ENCODE results near the gene SYTL4.
A peak's percentile ranks its signal among the peaks of the same experiment; 100 is the strongest.

Gene SYTL4

DNA sequence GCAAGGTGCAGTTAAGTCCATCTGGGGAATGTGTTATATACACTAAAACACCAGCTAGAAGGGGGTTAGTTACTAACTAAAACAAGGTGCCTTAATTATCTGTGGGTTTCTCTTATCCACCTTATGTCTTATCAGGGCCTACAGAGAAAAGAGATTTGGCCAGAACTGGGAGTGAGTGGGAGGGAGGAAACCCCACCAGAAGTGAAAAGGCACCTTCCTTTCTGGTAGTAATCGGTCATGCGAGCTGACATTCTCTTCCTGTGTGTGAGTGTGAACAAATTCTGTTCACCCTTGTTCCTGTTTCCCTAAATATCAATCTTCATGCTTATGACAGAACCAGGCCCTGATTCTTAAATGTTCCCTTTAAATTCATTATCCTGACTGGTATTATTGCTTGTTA is 44.4 kb downstream of the SYTL4 start:
- DNase-seq: no peak

DNA sequence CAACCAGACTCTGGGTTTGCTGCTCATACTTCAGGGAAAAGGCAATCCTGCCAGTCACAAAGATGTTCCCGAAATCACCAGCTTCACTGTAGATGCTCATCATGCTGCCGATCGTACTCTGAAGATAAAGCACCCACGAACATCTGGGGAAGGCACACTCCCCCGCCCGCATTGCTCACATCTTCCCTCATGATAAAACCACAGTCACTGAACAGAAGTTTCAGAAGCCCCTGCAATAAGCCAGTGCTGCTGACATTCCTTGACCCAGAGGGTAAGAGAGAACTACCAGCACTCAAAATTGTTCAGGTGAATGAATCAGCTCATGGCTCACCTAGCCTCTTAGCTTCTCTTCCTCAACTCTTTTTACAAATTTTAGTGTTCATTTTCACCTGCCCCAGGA is 44.8 kb downstream of the SYTL4 start:
- peak; percentile 0 to 30 for DNase-seq

DNA sequence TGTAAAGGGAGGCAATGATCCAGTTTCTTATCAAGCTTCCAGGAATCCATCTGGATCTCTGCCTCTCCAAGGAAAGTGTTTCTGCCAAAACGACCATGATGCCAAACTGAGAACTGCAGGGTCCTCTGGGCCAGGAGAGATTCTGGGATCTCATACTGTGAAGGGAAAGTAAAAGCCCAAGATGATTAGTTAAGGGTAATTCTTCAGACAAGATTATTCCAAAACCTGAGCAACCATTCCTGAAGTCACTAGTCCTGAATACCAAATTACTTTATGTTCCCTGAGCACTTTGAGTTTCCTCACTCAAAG is 46.0 kb downstream of the SYTL4 start:
- no peak for DNase-seq

DNA sequence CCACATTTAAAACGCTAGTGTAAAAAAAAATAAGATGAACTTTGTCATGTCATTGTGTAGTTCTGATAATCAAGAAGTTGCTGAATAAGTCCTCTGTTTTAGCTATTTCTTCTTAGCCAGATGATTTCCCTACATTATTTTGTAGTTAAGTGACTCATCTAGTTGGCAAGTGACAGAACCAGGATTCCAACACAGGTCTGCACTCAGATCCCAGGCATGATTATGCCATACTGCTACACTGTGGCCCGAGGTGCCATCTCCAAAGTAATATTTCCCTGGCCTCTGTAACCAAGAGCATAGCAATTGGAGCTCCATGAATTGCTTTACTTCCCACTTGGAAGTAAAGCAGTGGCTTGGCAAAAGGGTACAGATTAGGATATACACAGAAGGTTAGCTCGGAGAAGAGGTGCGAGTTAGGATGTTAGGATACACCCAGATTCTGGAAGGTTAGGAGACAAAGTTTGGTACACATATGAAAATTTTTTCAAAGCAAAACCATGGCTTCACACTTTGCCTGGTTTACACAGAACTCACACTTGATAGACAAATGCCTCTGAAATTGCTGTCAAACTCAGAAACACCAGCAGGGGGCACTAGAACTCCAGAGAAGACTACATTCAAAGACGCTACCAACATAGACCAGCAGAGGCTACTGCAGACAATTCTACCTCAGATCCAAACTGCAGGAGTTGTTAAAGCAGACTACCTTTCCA is 46.5 kb downstream of the SYTL4 start:
- peak; percentile 38 to 47 for DNase-seq

DNA sequence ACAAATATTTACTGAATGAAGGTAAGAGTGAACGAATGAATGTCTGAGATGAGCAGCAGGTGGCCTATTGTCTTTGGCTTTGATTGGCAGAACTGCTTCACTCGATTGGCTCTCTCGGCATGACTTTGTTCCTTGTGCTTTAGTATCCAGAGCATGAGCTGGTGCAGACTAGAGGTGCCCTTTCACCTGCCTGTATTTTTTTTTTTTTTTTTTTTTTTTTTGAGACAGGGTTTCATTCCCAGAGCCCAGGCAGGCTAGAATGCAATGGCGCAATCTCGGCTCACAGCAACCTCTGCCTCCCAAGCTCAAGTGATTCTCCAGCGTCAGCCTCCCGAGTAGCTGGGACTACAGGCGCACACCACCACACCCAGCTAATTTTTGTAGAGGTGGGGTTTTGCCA is 49.0 kb downstream of the SYTL4 start:
- DNase-seq: no peak

DNA sequence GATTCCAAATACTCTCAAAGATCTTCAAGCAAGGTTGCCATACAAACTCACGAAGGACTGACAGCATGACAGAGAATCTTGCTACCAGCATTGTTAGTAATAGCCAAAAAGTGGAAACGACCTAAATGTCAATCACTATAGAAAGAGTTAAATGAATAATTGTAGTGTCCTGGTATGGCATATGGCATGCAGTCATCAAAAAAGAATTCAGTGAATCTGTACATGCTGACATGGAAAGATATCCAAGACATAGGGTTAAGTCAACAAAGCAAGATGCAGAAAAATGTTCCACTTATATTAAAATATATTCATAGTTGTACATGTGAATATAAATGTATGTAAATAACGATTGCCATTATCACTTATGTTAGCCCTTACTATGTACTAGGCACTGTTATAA is 50.3 kb downstream of the SYTL4 start:
- DNase-seq: no peak

DNA sequence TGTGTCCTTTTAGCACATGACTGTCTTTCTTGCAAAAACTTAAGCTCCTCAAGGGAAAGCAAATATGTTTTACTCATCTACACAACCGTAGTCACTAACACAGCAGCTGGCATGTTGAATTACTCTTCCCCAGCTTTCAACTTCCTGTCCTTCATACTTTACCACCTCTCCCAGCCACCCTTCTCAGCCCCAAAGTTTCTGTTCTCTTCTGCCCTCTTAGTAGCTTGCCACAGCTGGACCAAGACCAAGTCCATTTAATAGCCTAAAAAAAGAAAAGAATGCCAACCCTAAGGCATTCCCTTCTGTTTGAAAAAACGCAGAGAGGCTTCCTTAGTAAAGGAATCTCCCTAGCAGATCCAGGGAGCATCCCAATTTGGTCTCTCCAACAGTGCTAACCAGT is 51.2 kb downstream of the SYTL4 start:
- no peak for DNase-seq

DNA sequence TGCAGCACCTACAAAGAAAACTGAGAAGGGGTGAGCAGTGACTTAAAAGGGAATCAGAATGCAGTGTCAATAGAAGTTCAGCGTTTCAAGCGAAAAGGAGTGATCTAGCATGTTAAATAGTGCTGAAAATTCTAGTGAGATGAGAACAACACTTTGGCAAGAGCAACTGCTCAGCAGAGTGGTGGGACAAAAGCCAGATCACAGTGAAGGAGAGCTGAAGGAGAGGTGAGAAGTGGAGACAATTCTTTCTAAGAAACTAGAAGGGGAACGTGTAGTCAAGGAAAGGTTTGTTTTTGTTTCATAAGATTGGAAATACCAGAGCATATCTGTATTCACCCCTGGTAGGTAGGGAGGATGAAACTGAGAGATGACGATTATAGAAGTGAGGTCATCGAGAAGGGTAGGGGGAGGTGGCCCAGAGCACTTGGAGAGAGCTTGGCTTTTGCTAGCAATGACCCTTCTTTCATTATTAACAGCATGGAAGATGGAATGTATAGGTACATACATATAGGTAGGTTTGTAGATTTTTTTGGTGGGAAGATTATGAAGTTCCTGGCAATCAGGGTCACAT is 54.2 kb downstream of the SYTL4 start:
- DNase-seq: no peak

DNA sequence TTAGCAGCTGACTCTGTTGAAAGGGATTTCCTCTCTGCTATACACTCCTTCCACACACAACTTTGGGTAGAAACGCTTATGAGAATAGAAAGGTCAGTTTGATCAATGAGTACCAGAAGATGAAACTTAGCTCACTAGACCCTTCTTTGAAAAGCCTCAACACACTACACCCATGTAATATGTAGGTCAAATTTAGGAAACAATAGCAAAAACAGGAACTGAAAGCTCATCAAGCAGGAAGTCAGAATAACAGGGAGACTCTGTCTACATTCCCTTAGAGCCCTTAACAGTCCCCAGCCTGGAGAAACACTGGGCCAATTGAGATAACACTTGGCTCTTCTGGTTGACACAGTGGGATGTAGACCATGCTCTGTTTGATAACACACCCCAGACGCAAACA is 57.2 kb downstream of the SYTL4 start:
- DNase-seq: no peak

DNA sequence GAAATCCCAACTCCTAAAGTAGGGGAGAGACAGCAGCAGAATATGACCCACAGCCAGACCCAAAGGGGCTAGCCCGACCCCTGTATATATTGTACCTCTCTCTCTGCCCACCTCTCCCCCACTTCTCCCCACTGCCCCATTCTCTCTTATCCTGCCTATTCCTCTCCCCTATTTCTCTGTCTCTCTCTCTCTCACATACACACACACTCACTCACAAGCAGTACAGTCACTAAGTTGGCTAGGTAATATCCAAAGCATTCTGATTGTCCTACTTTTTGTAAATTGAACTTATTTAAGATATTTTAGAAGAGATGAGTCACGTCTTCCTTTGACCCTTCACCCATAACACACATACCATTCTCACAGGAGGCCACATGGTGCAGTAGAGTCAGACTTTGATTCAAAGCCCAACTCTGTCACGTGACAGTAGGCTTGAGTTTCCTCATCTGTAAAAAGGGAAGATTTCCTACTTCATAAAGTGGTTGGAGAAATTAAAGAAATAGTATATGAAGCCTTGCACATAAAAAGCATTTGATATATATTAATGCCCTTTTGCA is 58.4 kb downstream of the SYTL4 start:
- no peak for DNase-seq

DNA sequence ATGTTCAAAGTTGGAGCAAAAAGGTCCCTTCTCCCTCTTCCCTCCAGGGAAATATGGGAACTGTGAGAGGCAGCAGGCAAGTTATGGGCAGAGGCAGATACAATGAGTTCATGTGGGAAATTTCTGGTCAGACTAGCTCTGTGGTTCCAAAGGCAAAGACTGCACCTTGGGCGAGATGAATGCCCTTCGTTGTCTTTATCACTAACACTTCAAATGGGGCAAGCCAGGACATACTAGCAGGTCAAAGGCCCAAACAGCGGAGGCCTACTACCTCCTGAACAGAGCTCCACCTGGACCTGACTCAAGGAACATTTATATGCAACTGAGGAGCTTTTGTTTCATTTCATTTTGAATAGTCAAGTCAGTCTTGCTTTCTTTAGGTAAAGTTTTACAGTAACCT is 59.0 kb downstream of the SYTL4 start:
- DNase-seq: no peak

DNA sequence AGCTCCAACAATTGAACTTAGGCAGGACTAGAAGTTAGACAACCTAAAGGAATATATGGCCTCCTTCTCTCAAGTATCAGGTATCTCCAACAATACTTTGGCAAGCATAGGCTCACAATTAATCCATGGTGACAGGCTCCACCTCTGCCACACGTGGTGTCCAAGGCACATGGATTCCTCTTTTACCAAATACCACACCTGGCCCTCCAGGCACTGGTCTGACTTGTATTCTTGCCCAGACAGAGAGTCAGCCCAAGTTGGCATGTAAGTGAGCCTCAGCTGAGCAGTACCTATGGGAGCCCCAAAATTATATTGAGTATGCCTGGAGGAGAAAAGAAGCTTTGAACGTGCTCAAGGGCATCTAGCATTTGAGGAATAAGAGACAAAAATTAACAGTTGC is 68.3 kb downstream of the SYTL4 start:
- no peak for DNase-seq

DNA sequence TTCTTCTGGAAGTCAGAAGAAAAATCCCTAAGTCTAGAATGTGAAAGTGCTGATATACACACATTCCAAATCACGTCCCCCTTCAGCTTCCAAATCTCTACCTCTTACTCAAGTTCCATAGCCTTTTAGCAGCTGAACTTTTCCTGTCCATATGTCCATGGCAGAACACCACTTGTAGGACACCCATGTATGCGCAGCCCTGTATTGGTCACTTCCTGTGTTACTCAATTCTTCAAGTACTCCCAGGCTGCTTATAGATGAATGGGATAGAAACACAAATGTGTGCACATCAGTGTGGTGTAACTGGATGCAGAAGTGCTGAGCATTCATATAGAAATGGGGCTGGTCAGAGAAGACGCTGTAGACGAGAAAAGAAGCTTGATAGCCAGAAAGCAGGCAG is 69.1 kb downstream of the SYTL4 start:
- no peak for DNase-seq

DNA sequence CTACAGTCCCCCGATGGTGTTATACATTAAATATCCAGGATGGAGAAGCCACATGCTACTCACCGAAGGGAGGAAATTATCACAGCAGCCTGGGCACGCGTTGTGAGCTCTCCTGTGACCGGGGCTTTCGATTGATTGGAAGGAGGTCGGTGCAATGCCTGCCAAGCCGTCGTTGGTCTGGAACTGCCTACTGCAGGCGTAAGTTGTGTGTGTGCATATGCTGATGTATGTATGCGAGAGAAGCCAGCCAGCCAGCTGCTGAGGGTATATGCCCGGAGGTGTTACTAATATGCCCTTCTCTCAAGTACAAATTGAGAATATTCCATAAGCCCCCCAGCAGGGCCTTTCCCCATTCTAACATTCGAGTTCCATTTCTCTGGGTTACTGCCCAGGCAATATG is 69.8 kb downstream of the SYTL4 start:
- no peak for DNase-seq

DNA sequence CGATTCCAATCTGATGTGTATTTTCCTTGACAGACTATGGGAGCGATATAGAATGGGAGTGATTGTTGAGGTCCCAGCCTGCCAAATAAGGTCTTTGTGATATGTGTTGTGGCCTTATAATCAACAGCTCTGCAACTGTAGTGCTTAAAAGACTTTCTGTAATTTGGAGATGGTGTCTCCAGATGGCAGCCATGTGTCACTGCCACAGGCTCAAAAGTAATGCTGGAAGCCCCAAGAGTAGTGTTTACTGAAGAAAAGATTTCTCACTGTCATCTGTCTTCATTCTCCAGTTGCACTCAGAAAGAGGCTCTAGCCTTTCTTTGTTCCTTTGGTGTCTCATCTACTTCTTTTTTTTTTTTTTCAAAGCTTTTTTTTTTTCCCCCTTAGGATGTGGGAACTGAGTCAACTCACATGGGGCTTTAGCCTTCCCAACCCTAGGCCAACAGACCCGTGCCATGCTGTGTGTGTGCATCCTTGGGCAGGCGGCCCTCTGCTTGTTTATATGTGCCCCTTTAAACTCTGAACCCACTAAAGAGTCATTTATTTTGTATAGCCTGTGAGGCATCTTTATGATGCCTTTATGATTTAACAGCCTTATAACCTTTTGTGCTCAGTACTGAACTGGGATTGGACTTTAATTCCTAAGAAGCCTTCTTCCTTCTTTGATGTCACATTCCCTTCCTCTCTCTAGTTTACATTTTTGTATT is 72.3 kb downstream of the SYTL4 start:
- DNase-seq: no peak

DNA sequence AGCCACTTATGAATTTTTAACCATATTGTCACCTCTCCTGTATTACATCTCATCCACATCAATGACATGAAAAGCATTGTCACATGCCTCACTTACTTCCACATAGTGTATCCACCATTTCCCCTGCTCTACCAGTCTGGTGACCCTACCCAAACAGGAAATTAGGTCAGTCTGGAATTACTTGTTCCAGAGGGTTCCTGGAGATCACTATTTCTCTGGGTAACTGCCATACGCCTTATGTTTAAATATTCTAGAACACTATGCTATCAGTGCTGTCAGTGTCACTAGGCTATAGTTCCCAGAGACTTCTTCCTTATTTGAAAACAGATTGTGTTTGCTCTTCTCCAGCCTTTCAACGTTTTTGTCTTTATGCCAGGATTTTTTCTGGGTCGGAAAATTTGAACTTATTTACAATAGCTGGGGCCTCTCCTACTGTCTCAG is 73.0 kb downstream of the SYTL4 start:
- no peak for DNase-seq

DNA sequence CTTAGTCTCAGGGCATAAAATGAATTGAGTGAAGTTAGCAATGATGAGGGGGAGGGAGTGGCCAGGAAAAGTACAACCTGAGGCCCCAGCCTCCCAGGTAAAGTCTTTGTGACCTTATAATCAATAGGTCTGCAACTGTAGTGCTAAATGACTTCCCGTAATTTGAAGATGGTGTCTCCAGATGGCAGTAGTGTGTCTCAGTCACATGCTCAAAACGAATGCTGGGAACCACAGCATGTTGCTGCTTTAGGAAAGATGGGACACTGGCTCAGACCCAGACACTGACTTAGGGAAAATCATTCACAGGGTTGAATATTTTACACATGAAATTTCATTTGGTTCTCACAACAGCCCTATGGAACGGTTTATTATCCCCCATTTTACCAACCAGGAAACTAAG is 77.7 kb downstream of the SYTL4 start:
- no peak for DNase-seq

DNA sequence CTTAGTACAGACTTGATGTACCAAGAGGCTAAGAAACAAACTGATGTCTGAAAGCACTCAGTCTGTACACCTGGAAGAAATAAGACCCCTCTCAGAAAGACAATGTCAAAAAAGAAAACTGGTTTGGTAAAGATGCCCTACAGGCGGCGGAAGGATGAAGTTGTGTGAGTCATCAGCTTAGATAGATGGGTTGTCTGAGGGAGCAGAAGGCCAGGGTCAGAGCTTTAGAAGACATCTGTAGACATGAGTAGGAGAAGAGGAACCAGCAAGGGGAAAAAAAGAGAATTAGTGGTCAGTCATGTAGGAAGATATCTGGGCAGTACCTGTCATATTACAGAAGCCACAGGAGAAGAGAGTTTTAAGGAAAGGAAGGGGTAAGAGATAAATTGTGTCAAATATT is 79.7 kb downstream of the SYTL4 start:
- DNase-seq: no peak

DNA sequence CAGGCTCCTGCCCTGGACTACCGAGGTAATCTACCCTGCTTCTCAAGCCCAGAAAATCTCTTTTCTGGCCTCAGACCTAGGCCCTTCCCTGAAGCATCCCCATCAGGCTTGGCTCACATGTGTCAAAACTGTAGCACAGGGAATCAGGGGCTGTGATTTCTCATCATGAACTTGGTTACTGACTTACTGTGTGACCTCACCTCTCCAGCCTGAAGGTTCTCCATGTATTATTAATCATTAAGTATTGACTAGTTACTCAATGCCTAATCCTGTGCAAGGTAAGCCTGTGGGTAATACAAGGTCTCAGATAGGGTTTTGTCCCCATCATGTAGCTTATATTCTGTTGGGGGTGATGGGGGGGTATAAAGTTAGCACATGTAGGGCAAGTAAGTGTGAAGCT is 81.1 kb downstream of the SYTL4 start:
- no peak for DNase-seq

DNA sequence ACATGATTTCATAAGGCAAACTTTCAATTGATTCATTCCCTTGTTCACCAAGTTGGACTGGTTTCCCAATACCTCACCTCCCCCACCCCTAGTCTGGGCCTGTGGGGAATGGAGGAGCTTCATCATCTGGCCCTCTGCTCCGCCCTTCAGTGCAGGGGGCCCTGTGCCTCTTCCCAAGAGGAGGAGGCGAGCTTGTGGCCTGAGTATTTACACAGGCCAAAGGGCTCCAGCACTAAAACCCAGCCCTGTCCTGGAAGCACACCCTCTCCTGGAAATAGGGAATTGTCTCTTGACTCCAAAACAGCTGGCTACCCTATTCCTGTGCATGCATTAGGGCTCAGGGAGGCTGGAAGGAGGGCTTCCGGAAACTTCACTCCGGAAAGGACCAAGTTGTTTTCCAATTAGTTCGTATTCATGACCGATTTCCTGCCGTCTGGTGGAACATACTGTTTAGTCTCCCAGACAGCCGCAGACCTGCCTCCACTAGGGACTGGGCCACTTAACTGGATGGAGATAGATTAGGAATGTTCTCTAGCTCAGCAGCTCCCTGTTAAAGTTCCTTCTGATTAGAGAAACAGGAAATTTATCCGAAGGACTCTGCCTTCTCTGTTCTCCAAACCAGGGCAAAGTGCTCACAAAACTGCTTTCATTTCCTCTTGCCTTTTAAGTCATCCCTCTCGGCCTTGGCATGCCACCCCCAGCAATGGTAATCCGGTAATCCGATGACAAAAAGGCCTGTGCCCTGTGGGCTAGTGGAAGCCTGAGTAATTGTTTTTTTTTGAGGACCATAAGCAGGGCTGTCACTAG is 82.2 kb downstream of the SYTL4 start:
- no peak for DNase-seq

DNA sequence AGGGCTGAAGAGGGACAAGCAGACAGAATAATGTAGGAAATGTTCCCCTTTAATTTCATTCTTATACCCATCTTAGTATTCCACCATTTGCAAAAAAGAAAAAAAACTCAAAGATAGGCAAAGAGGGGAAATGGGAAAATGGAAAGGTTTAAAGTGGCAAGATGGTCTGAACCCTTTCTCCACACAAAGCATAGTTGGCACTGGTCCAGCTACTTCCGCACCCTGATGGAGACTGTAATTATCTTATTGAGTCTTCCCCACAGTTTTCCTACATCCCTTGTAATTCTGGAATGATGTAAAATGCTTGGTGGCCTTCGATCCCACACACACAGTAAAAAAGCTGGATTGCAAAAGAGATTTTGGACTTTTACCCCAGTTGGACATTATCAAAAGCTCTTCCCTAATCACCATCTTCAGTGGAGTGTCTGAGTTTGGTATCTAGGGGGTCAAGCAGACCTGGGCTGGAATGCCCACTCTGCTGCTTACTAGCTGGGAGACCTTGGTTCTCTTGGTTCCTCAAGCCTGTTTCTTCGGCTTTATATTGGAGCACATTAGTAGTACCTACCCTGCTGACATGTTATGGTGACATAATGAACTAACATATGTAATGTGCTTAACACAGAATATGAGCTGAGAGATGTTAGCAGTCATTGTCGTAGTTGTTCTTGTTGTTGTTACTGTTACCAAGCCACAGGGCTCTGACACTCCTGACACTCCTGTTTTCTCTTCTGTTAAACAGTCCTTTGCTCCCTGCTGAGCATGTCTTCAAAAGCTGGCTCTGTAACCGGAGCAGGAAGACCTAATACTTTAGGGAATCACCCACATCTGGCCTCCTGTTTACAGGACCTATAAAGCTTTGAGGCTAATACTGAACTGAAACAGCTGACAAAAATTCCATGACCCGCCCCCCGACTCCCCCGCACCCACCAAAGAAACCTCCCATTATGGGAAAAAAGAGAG is 83.2 kb downstream of the SYTL4 start:
- no peak for DNase-seq

DNA sequence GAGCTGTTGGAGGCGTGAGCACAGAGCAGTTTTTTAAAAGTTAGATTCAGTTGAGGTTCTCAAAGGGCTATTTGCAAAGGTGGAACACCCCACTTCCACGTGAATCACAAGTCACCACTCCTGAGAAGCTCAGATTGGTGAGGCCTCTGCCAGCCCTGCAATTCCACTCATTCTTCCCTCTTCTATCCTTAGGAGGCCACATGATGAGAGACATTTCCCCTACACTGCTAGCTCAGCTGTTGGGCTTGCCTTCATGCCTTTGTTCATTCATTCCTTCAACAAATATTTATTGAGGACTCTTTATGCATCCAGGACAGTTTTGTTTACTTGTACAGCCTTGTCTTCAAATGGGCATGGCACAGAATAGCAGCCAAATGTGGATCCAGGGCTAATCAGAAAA is 84.2 kb downstream of the SYTL4 start:
- no peak for DNase-seq
